Activated B cell treated with CpG ODN at 0.5 μM for 24 hours (primary cell): Measurements from ENCODE around the gene MPZL2. TPM values are rescaled to one million over a fixed set of nuclear protein-coding genes. Genes with fewer than 3 reads are reported as not detected.

ENCODE experiments used
- ATAC-seq: fragments of 200-7000 bp; cut with Tn5 transposase; one replicate; pipeline ENCODE4 v1.10.0; 2021; ENCODE audit warnings: low read depth, mild to moderate bottlenecking, moderate library complexity
- CTCF ChIA-PET: fragments of 350-600 bp; sonication (Branson Sonifier 250); formaldehyde crosslinking; loops from one replicate; lab custom pipeline; 2021; ENCODE audit warnings: antibody characterized with exemption; lab: Charles Lee
- POLR2A ChIA-PET: fragments of 350-600 bp; sonication (Branson Sonifier 250); formaldehyde crosslinking; loops from one replicate; lab custom pipeline; 2021; ENCODE audit warnings: antibody characterized with exemption; lab: Charles Lee
- DNase-seq: peaks from one replicate; pipeline ENCODE4 v3.0.0; 2022
- H3K27ac Mint-ChIP-seq: one replicate; pipeline ENCODE4 v1.8.0; 2020; ENCODE audit warnings: mixed read lengths
- H3K27me3 Mint-ChIP-seq: one replicate; pipeline ENCODE4 v1.8.0; 2021; ENCODE audit warnings: mixed read lengths
- H3K36me3 Mint-ChIP-seq: one replicate; pipeline ENCODE4 v1.8.0; 2021; ENCODE audit warnings: low read depth, mixed read lengths
- H3K4me1 Mint-ChIP-seq: one replicate; pipeline ENCODE4 v1.8.0; 2021; ENCODE audit warnings: mixed read lengths
- H3K4me3 Mint-ChIP-seq: one replicate; pipeline ENCODE4 v1.8.0; 2020; ENCODE audit warnings: mild to moderate bottlenecking, mixed read lengths
- H3K9me3 Mint-ChIP-seq: one replicate; pipeline ENCODE4 v1.8.0; 2020; ENCODE audit warnings: mixed read lengths
- intact Hi-C: fragments of 100-400 bp; cut with micrococcal nuclease; formaldehyde crosslinking; loops from one replicate; pipeline ENCODE4 v1.15.1; 2024
- total RNA-seq: library from RNA; stranded (reverse); gene quantifications from 2 replicates; pipeline ENCODE4 v1.2.3, GENCODE V29; 2022
- TF ChIP-seq, protein P1 (sequence below): fragments of 200-600 bp; IDR thresholded peaks from one replicate; pipeline ENCODE4 v1.8.0; 2022; ENCODE audit warnings: antibody characterized with exemption, mild to moderate bottlenecking

Gene MPZL2
- total RNA-seq, 1 donor from 2014 or later: not detected

DNA sequence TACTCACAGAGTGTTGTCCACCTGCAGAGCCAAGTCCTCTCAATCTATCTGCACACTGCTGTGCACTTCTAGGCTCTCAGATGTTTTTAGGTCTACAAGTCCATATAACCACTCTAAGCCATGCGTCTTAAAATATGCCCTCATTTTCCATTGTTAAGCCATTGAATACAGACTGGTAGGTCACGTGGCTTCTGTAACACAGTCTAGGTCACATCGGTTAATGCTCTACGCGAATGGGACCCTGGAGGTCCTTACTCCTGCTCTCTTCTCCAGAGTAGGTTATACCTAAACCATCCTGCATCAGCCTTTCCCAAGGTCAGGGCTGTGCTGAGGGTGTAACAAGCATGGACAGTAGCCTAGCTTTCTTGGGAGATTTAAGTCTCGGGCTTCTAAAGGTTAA, 40.1 kb downstream of the MPZL2 start:
- peaks cover 32% of the 10 kb centered on the region for H3K27me3 Mint-ChIP-seq
- H3K9me3 Mint-ChIP-seq: no peaks in the 10 kb centered on the region
- TF ChIP-seq, protein P1, sequence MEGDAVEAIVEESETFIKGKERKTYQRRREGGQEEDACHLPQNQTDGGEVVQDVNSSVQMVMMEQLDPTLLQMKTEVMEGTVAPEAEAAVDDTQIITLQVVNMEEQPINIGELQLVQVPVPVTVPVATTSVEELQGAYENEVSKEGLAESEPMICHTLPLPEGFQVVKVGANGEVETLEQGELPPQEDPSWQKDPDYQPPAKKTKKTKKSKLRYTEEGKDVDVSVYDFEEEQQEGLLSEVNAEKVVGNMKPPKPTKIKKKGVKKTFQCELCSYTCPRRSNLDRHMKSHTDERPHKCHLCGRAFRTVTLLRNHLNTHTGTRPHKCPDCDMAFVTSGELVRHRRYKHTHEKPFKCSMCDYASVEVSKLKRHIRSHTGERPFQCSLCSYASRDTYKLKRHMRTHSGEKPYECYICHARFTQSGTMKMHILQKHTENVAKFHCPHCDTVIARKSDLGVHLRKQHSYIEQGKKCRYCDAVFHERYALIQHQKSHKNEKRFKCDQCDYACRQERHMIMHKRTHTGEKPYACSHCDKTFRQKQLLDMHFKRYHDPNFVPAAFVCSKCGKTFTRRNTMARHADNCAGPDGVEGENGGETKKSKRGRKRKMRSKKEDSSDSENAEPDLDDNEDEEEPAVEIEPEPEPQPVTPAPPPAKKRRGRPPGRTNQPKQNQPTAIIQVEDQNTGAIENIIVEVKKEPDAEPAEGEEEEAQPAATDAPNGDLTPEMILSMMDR: no peak
- H3K4me3 Mint-ChIP-seq: no peak overlapping the region
- DNase-seq (no peak), ATAC-seq (no peak)
- peaks cover 51% of the 10 kb centered on the region for H3K4me1 Mint-ChIP-seq
- ChIA-PET CTCF (interaction anchor here (0.6 to 1.4 kb wide), 2 partner anchors 26 to 793 kb away, joined by 3 to 5 read pairs; no protein-coding TSS in a partner anchor), POLR2A (interaction anchor here (4.1 kb wide), 1 partner anchor 11 kb away, joined by 25 read pairs; no protein-coding TSS in a partner anchor)
- intact Hi-C loops: no loop called here
- no peaks in the 10 kb centered on the region for H3K36me3 Mint-ChIP-seq
- no peak overlapping the region for H3K27ac Mint-ChIP-seq

GRCh38 chr11:118223570-118223969, 40.5 kb downstream of the MPZL2 start:
- ChIA-PET CTCF (interaction anchor here (0.6 kb wide), 1 partner anchor 794 kb away, joined by 3 read pairs; no protein-coding TSS in a partner anchor), POLR2A (interaction anchor here (4.1 kb wide), 1 partner anchor 10 kb away, joined by 25 read pairs; no protein-coding TSS in a partner anchor)
- ATAC-seq: no peak
- H3K27me3 Mint-ChIP-seq: peaks cover 35% of the 10 kb centered on the region
- intact Hi-C loops: no loop called here
- no peak overlapping the region for H3K27ac Mint-ChIP-seq
- H3K9me3 Mint-ChIP-seq: no peaks in the 10 kb centered on the region
- no peak for DNase-seq
- no peaks in the 10 kb centered on the region for H3K36me3 Mint-ChIP-seq
- H3K4me1 Mint-ChIP-seq: peaks cover 47% of the 10 kb centered on the region
- no peak overlapping the region for H3K4me3 Mint-ChIP-seq
- TF ChIP-seq, protein P1: no peak

GRCh38 chr11:118222437-118222836, 41.7 kb downstream of the MPZL2 start:
- Mint-ChIP-seq H3K36me3 (no peaks in the 10 kb centered on the region), H3K27ac (no peak overlapping the region), H3K27me3 (peaks cover 41% of the 10 kb centered on the region), H3K4me3 (no peak overlapping the region), H3K4me1 (peaks cover 38% of the 10 kb centered on the region), H3K9me3 (no peaks in the 10 kb centered on the region)
- ChIA-PET POLR2A (no interaction called here), CTCF (interaction anchor here (0.6 kb wide), 1 partner anchor 69 kb away, joined by 3 read pairs; no protein-coding TSS in a partner anchor)
- no peak for DNase-seq
- intact Hi-C loops: no loop called here
- TF ChIP-seq, protein P1: no peak
- ATAC-seq: no peak

- ChIA-PET CTCF (no interaction called here), POLR2A (no interaction called here)
- Mint-ChIP-seq H3K4me3 (no peak overlapping the region), H3K9me3 (no peaks in the 10 kb centered on the region), H3K4me1 (peaks cover 36% of the 10 kb centered on the region), H3K27ac (no peak overlapping the region), H3K27me3 (peaks cover 50% of the 10 kb centered on the region), H3K36me3 (no peaks in the 10 kb centered on the region)
- TF ChIP-seq, protein P1: no peak
- no peak for DNase-seq
- ATAC-seq: no peak
- intact Hi-C loops: no loop called here
These were observed 42.7 kb downstream of the MPZL2 start for GRCh38 chr11:118221419-118221818.

GRCh38 chr11:118219732-118220131, 44.4 kb downstream of the MPZL2 start:
- Mint-ChIP-seq H3K4me1 (peaks cover 36% of the 10 kb centered on the region), H3K27me3 (peaks cover 50% of the 10 kb centered on the region), H3K36me3 (no peaks in the 10 kb centered on the region), H3K4me3 (no peak overlapping the region), H3K27ac (no peak overlapping the region), H3K9me3 (no peaks in the 10 kb centered on the region)
- DNase-seq (no peak), ATAC-seq (no peak)
- TF ChIP-seq, protein P1: no peak
- ChIA-PET CTCF (no interaction called here), POLR2A (no interaction called here)
- intact Hi-C loops: no loop called here
